HCEC 1CT (cell line): ENCODE measurements around the gene CCDC192.
"Not testable (repeated sequence)": the region's sequence is repeated elsewhere in the genome, so short reads cannot be mapped to it uniquely, and the experiment has no call there.

Source experiments
- DNase-seq: peaks from one replicate; pipeline ENCODE4 v3.0.0-alpha.2; 2017

CCDC192 gene

DNA sequence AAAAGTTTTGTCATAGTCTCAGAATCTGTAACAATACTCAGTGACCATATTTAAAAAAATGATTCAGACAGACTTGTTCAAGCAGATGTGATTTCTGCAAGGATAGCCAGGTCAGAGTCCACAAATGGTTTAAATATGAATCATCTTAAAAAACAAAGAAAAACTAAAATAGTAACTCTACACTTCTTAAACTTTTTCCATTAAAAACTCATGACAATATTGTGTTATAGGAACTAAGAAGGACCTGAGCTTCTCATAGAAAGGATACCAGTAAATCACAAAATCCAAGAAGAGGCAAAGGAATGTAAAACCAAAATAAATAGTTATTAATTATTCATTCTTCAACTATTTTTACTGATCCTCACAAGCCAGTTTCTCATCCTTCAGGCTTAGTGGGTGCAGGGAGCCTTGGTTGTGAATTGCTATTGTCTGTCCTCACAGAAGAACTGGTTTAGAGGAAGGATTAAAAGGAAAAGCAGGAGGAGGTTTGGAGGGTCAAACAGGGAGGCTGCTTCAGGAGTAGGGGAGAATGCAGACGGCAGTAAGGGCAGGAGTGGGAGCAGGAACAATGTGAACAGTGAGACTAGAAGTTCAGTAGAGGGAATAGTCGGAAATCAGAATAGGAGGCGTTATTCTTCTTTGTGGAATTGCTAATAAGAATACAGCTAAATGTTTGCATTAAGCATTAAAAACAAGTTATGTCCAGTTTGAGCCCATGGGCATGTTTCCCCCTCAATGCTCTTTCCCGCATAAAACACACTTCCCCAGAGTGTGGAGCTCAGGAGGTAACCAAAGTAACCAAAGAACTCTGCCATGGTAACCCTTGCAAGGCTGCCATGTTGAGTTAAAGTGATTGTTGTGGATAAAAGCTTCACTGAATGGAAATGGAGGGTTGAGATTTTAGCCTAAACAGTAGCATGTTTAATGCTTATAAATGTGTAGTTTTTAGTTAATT lies 110.7 kb downstream of the CCDC192 start:
- peak; percentile 94 for DNase-seq

DNA sequence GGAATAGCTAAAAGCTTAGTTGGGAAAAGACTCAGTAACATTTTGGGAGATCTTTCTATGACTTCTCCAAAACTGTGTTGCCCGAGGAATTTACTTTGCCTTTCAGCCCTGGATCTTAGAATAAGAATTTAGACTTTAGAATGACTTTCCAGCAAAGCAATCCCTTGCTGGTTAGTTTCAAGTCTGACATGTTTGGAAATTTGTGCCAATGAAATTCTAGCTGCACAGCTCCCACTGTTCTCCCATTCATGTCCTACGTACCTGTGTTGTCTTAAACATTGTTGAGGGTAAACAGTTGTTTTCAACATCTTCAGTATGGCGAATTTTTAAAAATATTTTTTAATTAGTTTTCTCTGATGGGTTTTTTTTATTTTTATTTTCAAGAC lies 111.4 kb downstream of the CCDC192 start:
- no peak for DNase-seq

GRCh38 chr5:127820910-127821553 lies 117.8 kb downstream of the CCDC192 start:
- DNase-seq: peak; percentile 89

GRCh38 chr5:127821896-127822295 lies 118.7 kb downstream of the CCDC192 start:
- no peak for DNase-seq

DNA sequence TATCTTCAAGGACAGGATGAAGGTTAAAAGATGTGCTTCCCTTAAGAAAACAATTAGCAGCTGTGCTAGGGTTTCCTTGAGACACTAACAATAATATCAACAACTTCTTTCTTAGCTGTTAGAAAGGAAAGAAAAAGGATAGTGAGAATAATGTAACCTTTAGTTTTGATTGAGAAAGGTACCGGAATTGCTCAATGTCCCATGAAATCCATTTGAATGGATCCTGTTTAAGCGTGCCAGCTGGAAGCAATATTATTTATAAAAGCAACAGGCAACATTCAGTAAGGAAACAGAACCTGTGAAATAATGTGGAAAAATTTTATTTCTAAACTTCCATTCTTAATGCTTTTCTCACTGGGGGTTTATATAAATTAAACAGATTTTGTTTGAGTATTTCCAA lies 120.9 kb downstream of the CCDC192 start:
- DNase-seq: no peak

DNA sequence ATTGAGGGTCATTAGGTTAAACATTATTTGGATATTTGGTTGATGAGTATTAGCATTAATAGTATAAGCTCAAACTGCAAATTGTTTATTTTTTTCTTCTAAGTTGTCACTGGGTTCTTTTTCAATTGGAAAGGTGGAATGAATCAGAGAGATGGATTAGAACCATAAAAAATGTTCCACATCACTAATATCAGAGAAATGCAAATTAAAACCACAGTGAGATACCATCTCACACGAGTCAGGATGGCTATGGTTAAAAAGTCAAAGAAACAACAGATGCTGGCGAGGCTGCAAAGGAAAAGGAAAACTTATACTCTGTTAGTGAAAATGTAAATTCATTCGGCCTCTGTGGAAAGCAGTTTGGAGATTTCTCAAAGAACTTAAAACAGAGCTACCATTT lies 122.8 kb downstream of the CCDC192 start:
- DNase-seq: peak; percentile 79

DNA sequence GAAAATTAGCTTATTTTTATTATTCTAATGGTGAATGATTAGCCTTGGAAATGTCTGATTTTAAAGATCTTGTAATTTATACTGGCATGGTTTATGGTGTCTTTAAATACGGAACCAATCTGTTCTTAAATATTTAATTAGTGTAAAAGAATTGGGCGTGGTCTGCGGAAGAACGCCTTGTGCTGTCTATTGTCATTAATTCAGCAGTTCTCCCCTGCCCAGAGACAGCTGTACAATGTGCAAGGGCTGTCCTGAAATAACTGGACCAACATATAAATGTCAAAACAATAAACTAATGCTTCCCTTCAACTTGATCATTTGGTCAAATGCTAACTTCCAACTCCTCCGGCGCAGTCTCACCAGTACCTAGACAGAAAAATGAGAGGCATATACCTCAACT lies 124.3 kb downstream of the CCDC192 start:
- no peak for DNase-seq

- no peak for DNase-seq
Measured at GRCh38 chr5:127830157-127830556, 127.0 kb downstream of the CCDC192 start.

GRCh38 chr5:127830829-127831598 lies 127.8 kb downstream of the CCDC192 start:
- no peak for DNase-seq

DNA sequence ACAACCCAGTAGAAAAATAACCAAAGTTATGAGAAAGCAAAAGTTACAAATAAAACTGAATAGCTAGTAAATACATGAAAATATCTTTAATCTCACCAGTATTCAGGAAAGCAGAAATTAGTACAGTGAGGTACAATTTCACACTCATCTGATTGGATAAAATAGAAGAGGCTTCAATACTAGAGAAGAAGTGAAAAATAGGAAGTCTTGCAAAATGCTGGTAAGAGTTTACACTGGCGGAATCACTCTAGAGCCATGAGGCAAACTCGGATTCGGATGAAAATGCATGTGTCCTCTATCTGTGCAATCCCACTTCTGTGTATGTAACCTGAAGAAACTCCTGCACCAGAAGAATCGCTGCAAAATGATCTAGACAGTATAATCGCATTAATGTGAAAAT lies 128.9 kb downstream of the CCDC192 start:
- no peak for DNase-seq

DNA sequence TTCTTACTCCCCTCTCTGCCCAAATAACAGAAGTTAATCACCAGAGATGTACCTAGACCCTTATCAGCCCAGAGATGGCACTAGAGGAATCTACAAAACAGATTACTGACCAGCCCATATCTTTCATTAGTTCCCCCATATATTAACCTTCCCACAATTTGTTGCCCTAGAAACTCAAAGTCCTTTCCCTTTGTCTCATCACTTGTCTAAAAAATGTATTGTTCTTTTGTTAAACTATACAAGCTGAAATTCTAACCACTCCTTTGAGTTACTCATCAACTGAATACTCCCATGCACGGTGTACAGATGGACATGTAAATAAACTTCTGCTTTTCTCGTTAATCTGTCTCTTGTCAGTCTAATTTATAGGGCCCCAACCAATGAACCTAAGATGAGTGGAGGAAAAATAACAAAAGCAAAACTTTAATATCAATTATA lies 130.9 kb downstream of the CCDC192 start:
- peak; percentile 29 for DNase-seq

- DNase-seq: peak; percentile 33
Measured at GRCh38 chr5:127834554-127834953, 131.4 kb downstream of the CCDC192 start.

GRCh38 chr5:127838661-127839060 lies 135.5 kb downstream of the CCDC192 start:
- peak; percentile 57 for DNase-seq

GRCh38 chr5:127839072-127839471 lies 135.9 kb downstream of the CCDC192 start:
- no peak for DNase-seq

- DNase-seq: peak; percentile 69
Measured at GRCh38 chr5:127839496-127840197, 136.5 kb downstream of the CCDC192 start.

GRCh38 chr5:127840198-127840524 lies 137.0 kb downstream of the CCDC192 start:
- no peak for DNase-seq

- DNase-seq: no peak
Measured at GRCh38 chr5:127840809-127841208, 137.6 kb downstream of the CCDC192 start.

DNA sequence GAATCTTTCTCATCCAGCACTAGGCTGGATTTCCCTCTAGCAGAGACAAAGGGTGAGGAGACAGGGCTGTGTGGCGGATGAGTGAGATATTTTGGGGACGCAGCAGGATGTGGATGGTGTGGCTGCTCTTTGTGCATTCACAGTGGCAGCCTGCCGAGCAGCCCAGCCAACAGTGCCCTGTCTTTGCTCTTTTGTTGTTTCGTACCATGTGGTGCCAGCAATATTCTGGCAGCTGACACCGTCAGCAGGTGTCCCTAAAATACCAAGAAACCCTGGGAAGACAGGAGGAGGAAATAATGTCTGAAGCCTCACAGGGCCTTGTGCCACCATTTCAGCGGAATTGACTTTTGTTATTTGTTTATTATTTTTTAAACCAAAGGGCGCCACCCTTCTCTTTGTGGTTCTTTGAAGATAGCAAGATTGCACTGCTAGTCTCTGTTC lies 141.4 kb downstream of the CCDC192 start:
- no peak for DNase-seq

GRCh38 chr5:127846884-127847283 lies 143.7 kb downstream of the CCDC192 start:
- DNase-seq: no peak

GRCh38 chr5:127847641-127848040 lies 144.4 kb downstream of the CCDC192 start:
- DNase-seq: not testable (repeated sequence)

DNA sequence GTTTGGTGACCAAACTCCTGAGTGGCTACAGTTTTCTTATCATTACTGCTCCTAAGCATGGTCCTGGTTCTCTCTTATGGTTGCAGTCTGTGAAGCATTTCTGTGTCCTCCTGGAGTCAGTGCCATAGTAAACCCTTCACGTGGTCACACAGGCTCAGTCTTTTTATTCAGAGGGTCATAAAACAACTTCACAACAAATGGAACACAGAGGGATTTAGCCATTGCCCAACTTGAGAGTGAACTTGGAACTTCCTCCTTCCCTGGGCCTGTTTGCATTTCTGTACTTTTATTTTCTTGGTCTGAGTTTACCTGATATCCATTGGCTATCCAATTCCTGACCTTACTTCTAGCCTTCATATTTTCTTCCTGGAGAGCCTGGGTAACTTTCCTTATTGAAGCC lies 144.9 kb downstream of the CCDC192 start:
- DNase-seq: no peak

DNA sequence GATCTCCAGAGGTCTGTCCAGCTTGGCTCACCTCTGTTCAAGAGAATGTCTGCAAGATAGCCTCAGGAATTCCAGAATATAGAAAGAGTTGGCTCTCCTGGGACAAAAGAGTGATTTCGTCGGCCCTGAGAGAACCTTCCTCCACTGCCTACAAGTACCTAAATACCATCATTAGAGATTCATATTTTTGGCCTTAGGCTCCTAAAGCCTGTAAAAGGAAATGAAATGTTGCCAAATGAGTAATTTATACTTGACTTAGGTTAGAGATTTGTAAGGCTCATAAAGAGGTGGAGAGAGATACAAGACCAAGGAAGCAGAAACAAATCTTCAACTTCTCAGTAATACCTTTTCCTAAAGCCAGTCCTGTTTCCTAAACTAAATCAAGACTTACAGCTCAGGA lies 146.2 kb downstream of the CCDC192 start:
- DNase-seq: no peak

- no peak for DNase-seq
Measured at GRCh38 chr5:127849891-127850290, 146.7 kb downstream of the CCDC192 start.
